Subcutaneous adipose tissue (tissue), 4 donors: ENCODE data around the gene SLC7A5. TPM values are rescaled to one million over a fixed set of nuclear protein-coding genes. Genes with fewer than 3 reads are reported as not detected.

ENCODE experiments used
- CTCF ChIP-seq: fragments of 450-650 bp; IDR thresholded peaks from one replicate; pipeline ENCODE4 v1.5.1; 2016; ENCODE audit warnings: low read depth, mild to moderate bottlenecking, control low read depth, antibody characterized with exemption, moderate library complexity
- total RNA-seq, 4 donors: library from RNA; depleted of rRNA; stranded (reverse); fragments of >200 nt; gene quantifications; one replicate each; pipeline ENCODE4 v1.1.0, GENCODE V29; 2016

SLC7A5 gene
- total RNA-seq, 4 donors from 2014 or later: 0.38 to 1.5 (median 1.2) TPM

GRCh38 chr16:87853411-87854052 lies 15.8 kb downstream of the SLC7A5 start:
- no peak for TF ChIP-seq CTCF

GRCh38 chr16:87851601-87852000 lies 17.7 kb downstream of the SLC7A5 start:
- no peak for TF ChIP-seq CTCF

- TF ChIP-seq CTCF: no peak
Observed at GRCh38 chr16:87851141-87851587, 18.1 kb downstream of the SLC7A5 start.

- TF ChIP-seq CTCF: no peak
Observed at GRCh38 chr16:87850009-87851006, 19.0 kb downstream of the SLC7A5 start.

- TF ChIP-seq CTCF: no peak
Observed at GRCh38 chr16:87849419-87850008, 19.8 kb downstream of the SLC7A5 start.

- TF ChIP-seq CTCF: no peak
Observed at GRCh38 chr16:87848676-87849345, 20.5 kb downstream of the SLC7A5 start.
